Right renal cortex interstitium (tissue), 3 donors: ENCODE data around the gene PSMB11. TPM values are rescaled to one million over a fixed set of nuclear protein-coding genes. Genes with fewer than 3 reads are reported as not detected.

Source experiments
- DNase-seq, 3 donors: peaks; one replicate each; pipeline ENCODE4 v3.0.0-alpha.2; 2013; ENCODE audit warnings: low read depth in 3 of 3, low spot score in 2 of 3
- polyA plus RNA-seq, 3 donors: library from polyadenylated mRNA; unstranded; fragments of 120-200 nt; gene quantifications; one replicate each; pipeline ENCODE4 v1.2.1, GENCODE V29; 2013; ENCODE audit not compliant: insufficient read length in 3 of 3

Gene PSMB11
- polyA plus RNA-seq, 3 donors: not detected

DNA sequence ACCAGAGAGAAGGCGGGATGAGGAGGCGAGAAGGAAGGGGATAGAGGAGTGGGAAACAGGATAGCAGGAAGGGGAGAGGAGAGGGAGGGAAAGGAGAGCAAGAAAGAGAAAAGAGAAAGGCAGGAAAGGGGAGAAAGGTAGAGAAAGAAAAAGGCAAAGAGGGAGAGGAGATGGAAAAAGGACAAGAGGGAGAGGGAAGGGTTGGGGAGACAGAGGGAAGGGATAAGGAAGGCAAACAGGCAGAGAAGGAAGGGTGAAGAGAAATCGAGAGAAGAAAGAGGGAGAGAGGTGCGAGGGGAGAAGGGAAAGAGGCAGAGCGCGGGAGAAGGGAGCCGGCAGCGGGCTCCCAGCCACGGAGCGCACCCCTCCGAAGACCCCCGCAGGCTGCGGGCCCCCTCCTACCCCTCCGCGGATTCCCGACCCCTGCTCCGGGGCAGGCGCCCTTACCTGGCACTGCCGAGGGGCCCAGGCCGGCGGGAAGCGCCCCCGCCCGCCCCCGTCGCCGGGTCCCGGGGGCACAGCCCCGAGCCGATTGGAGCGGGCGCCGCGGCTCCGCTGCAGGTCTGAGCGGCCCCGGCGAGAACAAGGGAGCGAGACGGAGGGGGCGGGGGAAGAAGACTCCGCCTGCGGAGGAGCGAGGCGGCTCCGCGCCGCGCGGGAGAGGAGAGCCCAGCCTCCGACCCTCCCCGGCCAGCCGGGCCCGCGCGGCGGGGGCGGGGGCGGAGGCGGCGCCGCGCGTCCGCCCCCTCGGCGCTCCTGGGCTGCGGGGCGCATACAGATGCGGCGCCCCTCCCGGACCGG lies 15.1 kb downstream of the PSMB11 start, which contains the start of gene CDH24:
Gene CDH24 (minus strand): TSS at position 565 of the 801 bp plus-strand sequence. CDS start 1,787 bp downstream, outside the sequence.
- DNase-seq: no peak

DNA sequence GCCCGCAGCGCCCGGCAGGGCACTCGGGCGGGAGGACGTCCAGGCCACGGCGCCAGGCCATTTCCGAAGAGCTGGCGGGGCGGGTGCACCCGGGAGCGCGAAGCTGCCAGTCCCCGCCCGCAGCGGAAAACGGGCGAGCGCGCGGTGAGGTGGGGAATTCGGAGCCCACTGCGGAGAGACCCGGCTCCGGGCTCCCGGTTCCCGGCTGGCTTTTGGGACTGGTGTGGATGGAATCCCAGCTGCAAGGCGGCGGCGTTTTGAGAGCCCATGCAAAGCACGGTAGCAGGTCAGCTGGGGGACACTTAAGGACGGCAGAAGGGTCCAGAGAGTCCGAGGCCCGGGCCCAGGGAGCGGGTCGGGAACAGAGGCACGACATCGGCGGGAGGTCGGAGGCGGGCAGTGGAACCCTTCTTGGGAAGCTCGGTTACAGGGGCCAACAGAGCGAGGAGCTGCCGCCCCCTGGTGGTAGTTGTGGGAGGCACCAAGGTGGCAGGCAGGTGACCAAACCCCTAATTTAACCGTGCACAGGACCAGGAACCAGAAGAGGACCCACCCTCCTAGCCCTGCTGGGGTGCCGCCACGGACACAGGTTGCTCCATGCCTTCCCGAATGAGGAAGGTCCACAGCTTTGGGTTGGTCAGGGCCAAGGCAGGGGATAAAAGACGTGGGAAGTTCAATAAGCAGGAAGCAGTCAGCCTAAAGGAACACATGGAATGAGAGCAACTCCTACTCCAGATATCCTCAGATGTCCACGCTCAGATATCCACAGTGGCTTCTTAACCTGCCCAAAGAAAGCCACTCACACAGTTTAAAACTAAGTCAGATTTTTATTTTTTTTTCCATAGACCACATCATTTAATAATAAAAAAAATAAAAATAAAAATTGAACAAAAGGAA lies 16.0 kb downstream of the PSMB11 start:
- DNase-seq: peak in 2 of 3 donors; percentile 80 to 87

DNA sequence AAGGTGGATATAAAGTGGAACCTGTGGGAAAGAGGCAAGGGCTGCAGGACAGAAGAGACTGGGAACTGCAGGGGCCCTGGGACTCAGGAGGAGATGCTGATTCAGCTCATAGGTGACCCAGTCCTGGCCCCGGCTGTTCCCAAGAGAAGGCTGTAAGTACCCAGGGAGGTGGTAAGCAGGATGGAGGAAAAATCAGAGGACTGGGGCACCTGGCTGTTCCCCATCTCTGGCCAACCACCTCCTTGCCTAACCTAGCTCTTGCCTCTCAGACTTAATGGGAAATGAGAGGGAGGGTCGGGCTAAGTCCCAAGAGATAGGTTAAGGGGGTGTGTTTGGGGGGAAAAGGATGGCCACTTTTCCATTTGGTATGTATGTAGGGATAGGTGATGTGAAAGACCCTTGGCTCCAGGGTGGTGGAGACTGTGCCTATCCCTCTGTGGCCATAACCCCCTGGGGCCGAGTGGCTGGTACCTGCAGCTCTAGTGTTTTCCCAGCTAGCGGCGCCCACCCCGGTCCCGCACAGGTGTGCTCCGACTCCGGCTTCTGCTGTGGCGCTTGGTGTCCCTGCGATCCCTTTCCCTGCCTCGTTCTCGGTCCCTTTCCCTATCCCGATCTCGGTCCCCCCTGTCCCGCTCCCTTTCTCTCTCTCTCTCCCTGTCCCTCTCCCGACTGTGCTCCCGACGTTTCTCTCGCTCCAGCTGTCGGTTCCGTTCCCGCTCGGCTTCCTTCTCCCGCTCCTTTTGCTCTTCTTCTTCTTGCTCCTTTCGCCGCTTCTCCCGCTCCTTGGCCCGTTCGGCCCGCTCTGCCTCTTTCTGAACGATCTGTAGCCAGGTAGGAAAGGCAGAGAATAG lies 16.9 kb downstream of the PSMB11 start:
- DNase-seq: no peak

DNA sequence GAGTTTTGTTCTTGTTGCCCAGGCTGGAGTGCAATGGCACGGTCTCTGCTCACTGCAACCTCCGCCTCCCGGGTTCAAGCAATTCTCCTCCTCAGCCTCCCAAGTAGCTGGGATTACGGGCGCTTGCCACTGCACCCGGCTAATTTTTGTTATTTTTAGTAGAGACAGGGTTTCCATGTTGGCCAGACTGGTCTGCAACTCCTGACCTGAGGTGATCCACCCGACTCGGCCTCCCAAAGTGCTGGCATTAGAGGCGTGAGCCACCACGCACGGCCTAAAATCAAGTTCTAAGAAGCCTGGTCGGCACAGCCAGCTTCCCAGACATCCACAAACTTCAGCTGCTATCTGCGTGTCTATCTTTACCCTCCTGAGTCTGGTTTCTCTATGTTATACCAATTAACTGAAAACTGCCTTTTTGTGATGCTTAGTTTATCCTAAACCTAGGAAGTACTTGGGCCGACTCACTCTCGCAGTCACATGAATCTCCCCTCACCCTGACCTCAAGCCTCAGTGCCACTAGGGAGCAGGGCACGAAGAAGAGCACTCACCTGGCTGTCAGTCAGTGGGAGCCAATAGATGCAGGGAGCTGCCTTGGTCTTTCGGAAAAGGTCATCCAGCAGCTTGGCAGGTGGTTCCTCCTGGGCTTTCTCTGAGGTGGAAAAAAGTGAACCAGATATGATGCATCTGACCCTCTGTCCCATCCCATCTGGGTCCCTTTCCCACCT lies 18.7 kb downstream of the PSMB11 start:
- DNase-seq: no peak

DNA sequence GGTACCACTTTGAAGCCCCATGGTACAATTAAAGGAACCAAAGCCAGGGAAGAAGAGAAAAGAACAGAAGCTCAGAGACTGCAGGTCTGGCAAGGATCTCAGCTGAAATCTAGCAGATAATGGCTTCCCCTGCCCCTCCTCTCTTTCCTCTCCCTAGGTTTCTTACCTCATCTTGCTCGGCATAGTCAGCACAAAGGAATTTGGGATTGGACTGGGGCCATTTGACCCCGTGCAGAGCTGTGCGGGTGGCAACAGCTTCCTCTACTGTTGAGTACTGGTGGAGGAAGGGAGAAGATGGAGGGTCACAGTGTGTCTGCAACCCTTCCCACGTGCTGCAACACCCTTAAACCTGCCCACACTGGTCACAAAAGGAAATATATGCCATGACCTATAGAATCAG lies 20.0 kb downstream of the PSMB11 start:
- no peak for DNase-seq

DNA sequence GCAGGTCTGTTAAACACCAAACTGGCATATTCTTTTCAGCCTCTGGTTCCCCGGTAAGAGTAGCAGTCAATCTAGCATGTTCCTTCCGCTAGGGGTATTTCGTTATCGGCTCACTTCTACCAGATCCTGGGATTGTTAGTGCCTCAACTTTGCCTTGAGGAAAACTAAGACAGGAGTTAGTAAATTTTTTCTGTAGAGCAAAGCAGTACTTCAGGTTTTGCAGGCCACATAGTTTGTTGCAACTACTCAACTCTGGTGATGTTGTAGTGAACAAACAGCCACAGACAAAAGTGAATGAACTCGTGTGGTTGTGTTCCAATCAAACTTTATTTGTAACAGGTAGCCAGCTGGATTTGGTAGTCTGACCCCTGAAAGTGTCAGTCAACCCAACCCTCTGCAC lies 21.6 kb downstream of the PSMB11 start:
- no peak for DNase-seq

DNA sequence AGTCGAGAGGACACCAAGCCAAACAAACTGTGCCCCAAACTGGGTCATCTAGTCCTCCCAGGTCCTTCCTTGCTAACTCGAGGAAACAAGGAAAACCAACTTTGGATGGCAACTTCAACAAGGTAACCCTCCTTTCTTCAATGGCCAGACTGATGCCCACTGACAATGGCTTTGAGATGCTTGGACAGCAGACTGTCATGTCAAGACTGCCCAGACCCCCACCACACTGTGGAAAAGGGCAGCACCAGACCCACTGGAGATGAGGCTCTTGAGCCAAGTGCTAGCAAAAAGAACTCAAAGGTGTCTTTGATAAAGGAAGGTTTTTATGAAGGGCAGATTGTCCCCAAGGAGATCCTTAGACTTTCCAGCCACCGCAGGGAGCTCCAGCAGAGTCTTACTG lies 24.4 kb downstream of the PSMB11 start:
- no peak for DNase-seq

DNA sequence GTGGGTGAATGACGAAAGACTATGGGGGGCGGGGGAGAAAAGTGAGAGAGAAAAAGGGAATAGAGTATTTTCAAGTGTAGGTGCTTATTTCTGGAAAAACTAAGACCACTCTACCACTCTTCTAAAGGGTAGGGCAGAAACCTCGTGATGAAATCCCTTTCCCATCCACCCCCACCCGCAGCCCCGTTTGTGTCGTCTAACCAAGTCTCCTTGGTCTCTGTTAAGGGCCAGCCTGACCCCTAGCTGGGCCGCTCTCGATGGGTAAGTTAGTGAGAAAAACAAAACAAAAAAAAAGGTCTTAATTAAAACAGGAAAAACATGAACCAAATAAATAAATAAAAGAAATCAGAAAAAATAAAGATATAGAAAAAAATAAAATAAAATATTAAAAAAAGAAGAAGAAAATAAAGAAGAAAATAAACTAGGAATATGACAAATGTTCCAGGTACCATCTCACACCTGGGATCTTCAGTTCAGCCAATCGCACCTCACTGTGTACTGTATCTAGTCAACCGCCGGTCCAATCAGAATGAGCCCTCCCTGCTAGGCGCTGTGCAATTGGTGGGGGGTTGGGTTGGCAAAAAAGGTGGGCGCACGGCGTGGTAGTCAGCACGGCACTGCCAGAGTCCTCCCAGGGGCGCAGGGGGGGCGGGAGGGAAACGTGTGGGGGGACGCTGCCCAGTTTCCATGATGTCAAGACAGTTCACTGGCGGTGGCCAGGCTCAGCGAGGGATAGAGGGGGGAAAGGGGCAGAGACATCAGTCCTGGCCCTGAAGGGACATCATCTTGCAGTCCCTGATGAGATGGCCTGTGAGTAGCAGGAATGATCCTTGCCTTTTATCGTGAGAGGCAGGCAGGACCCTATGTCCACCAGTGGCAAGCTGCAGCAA lies 25.1 kb downstream of the PSMB11 start:
- no peak for DNase-seq

DNA sequence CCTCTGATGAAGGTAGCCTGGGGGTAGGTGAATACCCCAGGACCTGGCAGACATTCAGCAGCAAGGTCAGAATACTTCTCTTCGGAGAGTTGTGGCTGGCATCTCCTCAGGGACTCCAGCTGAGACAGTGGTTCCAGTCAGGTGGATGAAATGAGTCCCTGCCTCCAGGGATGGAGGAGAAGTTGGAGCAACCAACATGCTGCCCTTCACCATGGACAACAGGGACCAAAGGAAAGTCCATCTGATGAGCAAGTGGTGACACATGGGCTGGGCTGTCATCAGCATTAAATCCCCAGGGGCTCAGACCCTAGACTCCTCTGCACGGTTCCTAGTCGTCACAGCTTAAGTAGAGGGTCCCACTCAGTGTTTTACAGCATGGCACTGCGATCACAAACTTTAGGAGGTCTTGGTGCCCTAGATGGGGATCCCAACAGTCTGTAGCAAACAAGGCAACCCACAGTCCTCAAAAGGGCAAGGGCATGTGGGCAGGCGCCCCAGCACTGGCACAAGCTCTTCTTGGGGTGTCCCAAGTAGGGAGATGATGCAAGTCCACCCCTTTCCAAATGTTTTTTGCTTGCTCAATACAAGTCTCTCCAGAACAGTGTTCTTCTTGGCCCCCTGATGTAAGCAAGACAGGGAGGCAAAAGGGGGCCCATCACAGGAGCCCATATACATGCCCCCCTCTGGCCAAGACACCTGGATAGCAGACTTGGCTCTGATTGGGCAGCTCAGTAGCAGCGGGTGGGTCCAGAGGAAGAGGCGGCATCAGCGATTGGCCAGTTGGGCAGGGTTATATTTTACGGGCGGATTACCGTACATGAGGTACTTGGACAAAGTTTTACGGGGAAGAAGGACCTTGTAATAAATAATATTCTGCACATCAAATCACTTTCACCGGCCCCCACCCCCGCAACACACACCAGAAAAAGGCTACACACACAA lies 26.1 kb downstream of the PSMB11 start:
- DNase-seq: no peak

DNA sequence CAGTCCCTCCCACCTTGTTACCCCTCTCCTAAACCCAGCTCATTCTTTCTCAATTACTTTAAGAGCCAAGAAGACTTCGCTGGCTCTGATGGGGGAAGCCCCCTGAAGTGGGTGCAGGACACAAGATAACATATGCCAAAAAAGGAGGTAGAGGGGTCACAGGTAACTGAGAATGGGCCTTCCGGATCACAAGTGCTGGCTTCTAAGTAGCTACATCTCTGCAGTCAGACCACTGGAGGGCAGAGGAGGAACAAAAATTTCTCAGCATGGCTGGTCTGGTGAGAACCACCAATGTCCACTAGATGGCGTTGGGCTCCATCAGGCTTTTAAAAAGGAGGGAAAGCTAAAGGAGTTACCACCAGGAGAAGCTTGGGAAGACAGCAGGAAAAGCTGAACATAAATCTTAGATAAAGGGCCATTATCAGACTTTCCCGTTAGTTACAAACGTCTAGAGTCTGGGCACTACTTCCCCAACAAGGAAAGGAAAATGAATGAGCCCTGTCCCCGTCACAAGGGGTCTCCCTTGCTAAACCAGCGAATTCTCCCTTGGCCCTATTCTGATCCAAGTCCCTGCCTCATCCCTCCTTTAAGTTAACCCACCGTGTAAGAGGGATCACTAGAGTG lies 26.9 kb downstream of the PSMB11 start:
- DNase-seq: peak; percentile 84 to 89 (median 87)

DNA sequence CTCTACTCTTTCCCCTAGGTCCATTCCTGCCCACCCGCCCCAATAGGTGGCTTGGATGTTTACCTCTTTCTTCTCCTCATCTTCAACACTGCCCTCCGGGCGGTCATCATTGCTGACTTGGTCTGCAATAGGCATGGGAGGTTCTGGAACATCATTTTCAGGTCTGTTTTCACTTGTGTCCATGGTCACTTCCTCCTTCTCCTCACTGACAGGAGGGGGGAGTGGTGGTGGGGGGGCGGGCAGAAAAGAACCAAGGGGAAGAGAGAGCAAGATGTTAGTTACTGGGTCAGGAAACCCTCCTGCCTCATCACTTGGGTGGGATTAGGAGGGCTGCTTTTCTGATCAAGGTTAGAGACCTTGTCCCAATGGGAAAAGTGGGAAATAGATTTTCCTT lies 27.4 kb downstream of the PSMB11 start:
- no peak for DNase-seq

DNA sequence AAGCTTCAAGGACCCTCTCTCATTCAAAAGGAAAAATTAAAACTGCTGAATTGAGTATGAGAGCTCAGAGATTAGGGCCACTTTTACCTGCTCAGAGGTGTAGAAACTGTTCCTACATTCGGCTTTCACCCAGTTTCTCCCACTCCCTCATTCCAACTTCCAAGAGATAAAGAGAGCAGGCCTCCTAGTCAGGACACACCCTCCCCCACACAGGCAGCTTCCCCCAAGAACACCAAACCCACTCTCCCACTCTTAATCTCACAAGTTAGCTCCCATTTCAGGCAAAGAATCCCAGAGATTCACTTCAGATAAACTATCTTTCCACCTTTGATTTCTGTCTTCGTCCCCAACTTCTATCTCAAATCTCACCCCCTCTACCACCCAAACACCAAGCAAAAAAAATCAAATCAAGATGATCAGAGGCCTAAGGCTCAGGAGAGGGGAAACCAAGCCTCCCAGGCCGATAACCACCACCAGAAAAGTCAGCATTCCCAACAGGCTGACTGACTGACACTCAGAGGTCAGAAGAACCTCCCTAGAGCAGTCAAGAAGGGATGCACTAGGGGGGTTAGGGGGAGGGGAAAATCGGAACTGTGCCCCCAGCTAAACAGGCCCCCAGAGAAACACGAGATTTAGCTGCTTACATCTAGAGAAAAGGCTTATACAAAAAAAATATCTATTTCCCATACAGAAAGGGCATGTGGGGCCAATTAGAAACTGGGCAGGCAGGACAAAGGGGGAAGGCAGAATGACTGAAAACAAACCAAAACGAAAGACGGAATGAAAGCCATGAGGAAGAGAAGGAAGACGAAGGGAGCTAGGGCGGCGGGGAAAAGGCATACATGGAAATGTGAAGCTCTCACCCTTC lies 28.5 kb downstream of the PSMB11 start:
- no peak for DNase-seq

DNA sequence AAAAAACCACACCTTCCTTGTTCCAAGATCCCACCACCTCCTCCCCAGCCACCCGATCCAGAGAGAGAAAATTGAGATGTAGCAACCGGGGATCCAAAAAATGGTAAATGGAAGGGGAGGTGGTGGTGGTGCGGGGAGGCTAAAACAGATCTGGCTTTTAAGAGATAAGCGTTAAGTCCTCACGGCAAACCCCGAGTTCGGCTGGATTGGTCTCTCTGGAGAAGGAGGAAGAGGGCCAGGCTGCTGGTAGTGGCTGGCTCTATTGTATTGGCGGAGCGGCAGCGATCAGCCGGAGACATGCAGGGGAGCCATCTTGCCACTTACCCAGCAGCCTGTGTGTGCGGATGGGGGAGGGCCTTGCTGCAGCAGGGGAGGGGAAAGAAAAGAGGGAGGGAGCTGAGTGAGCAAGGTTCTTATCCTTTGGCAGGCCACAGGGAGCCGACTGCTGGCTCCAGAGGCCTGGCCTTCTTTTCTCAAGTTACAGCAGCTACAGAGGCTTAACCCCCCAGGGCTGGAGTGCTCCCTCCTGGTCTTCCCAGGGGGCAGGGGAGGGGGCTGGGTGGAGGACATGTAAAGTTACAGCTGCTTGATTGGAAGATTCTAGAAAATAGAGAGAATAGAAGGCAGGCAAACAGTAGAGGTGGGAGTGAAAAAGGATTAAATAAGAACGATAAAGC lies 29.4 kb downstream of the PSMB11 start:
- peak; percentile 65 to 81 (median 80) for DNase-seq

DNA sequence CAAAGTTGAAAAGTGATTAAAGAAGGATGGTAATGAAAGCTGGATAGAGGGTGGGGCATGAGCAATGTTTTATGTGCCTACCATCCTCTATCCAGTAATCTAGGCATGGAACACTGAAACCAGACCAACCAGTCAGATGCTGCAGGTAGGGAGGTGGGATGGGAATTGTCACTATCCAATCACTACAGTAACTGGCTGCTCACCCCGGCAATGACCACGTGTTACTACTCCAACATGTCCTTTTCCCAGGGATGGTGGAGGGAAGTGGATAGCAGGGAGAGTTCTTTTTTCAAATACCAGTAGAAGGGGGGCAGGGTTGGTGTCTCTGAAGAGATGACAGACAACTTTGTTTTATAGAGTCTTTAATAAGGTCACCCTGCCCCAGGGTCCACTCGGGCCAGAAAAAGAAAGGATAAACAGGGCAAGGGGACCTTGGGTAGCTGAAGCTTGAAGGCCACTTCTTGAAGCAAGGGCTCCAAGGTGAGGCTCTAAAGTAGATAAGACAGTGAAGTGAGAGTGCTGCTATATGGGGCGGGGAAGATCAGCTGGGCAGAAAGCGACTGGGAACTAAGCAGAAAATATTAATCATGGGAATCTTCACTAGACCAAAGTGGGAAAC lies 30.0 kb downstream of the PSMB11 start:
- no peak for DNase-seq

DNA sequence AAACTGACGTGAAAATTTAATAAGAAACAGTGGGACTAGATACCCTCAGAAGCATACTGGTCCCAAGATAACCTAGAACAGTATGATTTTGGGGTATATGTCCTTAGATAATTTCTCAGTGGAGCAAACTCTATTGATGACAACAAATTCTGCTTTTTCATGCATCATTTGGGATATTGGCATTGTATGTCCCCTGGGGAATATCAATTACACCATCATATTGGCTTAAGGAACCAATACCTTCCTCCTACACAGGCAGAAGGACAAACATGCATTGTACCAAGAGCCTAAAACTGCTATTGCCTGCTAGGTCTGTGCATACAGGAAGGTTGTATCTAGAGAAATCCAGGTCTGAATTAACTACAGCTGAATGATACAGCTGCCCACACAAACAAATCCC lies 32.9 kb downstream of the PSMB11 start:
- no peak for DNase-seq
